DND-41 (cell line): Measurements from ENCODE around the gene ALDH8A1.

Experiments used
- CTCF ChIP-seq: IDR thresholded peaks from 2 replicates; pipeline ENCODE4 v1.5.1; 2012; ENCODE audit warnings: borderline replicate concordance, low read length, moderate library complexity, mild to moderate bottlenecking; ENCODE audit not compliant: poor library complexity, severe bottlenecking; ENCODE audit errors: extremely low read depth
- EZH2 ChIP-seq: IDR thresholded peaks from 3 replicates; pipeline ENCODE4 v1.6.1; 2012; ENCODE audit warnings: borderline replicate concordance, low read depth, mild to moderate bottlenecking, moderate library complexity, low read length, inconsistent platforms; ENCODE audit not compliant: severe bottlenecking

GRCh38 chr6:134903448-134903847, 46.5 kb downstream of the ALDH8A1 start:
- TF ChIP-seq EZH2 (no peak), CTCF (no peak)
